ENCODE results near the gene RABGAP1L.
"Not testable (repeated sequence)": the region's sequence is repeated elsewhere in the genome, so short reads cannot be mapped to it uniquely, and the experiment has no call there.

The RABGAP1L gene

DNA sequence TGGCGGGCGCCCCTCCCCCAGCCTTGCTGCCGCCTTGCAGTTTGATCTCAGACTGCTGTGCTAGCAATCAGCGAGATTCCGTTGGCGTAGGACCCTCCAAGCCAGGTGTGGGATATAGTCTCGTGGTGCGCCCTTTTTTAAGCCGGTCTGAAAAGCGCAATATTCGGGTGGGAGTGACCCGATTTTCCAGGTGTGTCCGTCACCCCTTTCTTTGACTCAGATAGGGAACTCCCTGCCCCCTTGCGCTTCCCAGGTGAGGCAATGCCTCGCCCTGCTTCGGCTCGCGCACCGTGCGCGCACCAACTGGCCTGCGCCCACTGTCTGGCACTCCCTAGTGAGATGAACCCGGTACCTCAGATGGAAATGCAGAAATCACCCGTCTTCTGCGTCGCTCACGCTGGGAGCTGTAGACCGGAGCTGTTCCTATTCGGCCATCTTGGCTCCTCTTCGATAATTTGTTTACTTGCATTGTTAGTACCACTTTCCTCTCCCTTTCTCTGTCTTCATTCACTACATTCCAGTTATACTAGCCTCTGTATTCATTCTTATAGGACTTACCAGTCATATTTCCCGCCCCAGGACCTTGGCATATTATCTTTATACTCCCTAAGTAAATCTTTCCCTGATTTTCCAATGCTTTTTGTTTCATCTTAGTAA lies 79.7 kb downstream of the RABGAP1L start:
- DNase-seq (ENCODE audit: low read depth in 2 of 2, low spot score in 1 of 2), result not testable (repeated sequence)

GRCh38 chr1:174239541-174239940 lies 80.2 kb downstream of the RABGAP1L start:
- DNase-seq (ENCODE audit: low read depth in 2 of 2, low spot score in 1 of 2), result no peak

DNA sequence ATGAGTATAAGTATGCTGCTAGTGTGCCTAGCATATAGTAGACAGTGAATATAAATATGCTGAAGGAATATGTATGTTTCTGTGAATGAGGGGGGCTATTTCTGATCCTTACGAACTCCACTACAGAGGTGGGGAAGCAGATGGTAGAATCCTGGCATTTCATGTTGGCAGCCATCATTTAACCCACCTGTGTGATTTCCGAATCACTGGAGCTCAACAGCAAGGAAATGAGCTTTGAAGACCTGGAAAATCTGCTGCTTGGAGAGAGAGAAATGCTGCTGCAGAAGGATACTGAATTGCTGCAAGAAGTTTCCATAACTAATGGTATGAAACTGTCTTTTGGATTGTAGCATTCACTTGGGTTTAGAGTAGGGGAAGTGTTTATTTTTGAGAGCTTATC lies 83.5 kb downstream of the RABGAP1L start:
- no peak for DNase-seq (ENCODE audit: low read depth in 2 of 2, low spot score in 1 of 2)

DNA sequence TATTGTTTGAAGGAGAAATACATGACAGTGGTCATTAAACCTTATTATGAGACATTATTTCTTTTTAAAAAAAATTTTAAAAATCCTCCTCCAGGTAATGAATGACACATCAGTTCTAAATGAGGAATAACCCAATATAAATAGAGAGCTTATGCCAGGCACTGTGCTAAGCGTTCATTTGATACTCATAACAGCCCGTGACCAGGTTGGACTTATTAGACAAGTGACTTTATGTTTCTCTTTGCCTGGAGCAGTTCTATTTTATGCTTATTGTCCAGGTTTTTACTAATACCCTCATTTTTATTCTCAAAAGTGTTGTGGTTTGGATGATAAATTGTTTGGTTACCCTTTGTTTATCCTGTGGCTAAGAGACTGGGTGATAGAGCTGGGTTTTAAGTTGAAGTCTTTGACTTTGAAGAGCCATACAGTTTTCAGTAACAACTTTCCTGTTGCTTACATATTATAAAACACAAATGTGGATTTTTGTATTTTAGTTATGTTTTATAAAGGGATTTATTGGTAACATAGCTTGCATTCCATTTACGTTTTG lies 84.2 kb downstream of the RABGAP1L start:
- DNase-seq (ENCODE audit: low read depth in 2 of 2, low spot score in 1 of 2), result no peak

DNA sequence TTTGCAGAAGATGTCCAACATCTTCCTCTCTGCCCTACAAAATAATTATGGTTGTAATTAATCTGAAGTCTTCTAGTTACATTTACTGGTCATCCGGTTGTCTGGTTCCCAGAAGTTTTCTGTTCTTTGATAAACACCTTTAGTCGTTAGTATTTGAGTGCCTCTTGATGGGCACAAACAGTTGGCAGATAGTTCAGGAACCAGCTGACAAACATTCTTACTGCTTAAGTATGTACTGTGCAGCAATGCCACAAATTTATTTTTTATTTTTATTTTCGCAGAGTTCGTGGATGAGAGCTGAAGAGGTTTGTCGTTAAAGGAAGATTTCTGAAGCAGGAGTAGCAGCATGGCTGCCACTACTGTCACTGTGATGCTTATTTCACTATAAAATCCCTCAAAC lies 84.7 kb downstream of the RABGAP1L start:
- no peak for DNase-seq (ENCODE audit: low read depth in 2 of 2, low spot score in 1 of 2)

DNA sequence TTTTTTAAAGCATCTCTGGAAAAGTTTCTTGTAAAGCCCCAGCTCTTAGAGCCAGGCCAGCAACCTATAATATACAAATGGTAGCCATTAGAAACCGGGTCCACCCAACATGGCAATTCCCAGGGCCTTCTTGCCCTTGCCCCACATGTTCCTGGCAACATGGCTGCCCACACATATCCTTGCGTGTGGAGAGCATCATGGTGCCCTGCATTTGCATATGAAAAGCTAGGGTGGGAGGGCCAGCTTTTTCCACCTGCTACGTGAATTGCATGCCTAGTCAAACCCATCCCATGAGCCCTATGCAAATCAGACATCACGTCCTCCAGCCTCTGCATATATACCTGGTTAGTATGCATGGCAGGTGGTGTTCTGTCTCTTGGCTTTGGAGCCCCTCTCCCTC lies 88.2 kb downstream of the RABGAP1L start:
- no peak for DNase-seq (ENCODE audit: low read depth in 2 of 2, low spot score in 1 of 2)

DNA sequence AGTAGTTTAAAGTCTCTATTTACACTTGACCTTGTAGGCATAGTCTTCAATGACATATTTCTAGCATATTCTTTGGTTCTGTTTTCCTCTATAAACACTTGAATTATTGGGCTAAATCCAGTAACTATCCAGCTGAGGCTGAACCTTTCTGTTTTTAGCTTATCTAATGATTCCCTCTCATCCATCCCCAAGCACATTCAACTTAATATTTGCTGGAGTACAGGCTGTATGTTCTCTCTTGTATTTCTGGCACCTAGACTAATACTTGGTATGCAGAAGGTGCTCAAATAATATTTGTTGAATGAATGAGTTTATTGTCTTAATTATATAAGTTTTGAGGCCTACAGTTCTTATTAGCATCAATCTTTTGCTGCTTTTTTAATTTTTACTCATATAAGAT lies 88.7 kb downstream of the RABGAP1L start:
- no peak for DNase-seq (ENCODE audit: low read depth in 2 of 2, low spot score in 1 of 2)

DNA sequence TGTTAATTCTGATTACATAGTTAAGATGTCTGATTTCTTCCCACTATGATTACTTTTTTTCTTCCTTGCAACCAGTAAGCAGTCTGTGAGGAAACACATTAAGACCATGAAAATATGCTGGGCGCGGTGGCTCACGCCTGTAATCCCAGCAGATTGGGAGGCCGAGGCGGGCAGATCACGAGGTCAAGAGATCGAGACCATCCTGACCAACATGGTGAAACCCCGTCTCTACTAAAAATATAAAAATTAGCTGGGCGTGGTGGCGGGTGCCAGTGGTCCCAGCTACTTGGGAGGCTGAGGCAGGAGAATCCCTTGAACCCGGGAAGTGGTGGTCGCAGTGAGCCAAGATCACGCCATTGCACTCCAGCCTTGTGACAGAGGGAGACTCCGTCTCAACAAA lies 97.1 kb downstream of the RABGAP1L start:
- DNase-seq (ENCODE audit: low read depth in 2 of 2, low spot score in 1 of 2), result not testable (repeated sequence)

GRCh38 chr1:174258148-174258550 lies 98.8 kb downstream of the RABGAP1L start:
- DNase-seq (ENCODE audit: low read depth in 2 of 2, low spot score in 1 of 2), result peak in 1 of 2 donors; percentile 10

DNA sequence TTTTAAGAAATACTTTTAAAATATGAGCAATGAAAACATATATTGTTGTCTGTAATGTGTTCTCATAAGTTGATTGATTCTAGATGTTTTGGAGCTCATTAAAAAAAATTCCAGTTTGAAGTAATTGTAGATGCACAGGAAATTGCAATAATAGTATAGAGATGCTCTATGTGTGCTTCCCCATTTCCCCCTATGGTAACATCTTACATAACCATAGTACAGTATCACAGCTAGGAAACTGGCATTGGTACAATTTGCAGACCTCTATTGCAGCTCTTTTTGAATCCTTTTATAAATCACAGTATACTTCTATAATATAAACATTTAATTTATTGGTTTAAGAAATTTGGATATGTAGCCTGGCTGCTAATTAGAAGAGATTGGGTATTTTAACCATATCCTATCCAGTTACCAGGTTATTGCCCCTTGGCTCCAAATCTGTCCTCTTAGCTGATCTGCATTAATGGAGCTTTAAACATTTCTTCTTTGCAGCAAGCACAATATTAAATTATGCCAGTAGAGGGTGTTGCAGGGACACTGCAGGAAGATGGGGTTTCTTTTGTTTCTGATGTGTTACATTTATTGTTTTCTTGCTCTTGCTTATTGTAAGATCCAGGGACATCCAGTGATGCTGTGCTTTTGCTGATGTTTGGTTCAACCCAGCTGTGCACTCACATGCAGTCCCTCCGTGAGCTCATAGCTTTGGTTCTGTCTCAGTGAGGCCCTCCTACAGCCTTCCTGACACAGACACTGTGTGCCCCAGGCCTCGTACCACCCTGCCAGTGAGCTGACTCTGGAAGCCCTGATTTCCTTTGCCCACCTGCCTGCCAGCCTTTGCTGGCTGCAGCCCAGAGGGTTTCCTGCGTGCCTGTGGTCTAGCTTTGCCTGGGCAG lies 103.3 kb downstream of the RABGAP1L start:
- no peak for DNase-seq (ENCODE audit: low read depth in 2 of 2, low spot score in 1 of 2)

- DNase-seq (ENCODE audit: low read depth in 2 of 2, low spot score in 1 of 2), result no peak
Measured at GRCh38 chr1:174265282-174265681, 106.0 kb downstream of the RABGAP1L start.

- no peak for DNase-seq (ENCODE audit: low read depth in 2 of 2, low spot score in 1 of 2)
Measured at GRCh38 chr1:174266476-174266875, 107.2 kb downstream of the RABGAP1L start.

GRCh38 chr1:174266991-174267612 lies 107.8 kb downstream of the RABGAP1L start:
- no peak for DNase-seq (ENCODE audit: low read depth in 2 of 2, low spot score in 1 of 2)

- DNase-seq (ENCODE audit: low read depth in 2 of 2, low spot score in 1 of 2), result no peak
Measured at GRCh38 chr1:174269989-174270651, 110.8 kb downstream of the RABGAP1L start.

DNA sequence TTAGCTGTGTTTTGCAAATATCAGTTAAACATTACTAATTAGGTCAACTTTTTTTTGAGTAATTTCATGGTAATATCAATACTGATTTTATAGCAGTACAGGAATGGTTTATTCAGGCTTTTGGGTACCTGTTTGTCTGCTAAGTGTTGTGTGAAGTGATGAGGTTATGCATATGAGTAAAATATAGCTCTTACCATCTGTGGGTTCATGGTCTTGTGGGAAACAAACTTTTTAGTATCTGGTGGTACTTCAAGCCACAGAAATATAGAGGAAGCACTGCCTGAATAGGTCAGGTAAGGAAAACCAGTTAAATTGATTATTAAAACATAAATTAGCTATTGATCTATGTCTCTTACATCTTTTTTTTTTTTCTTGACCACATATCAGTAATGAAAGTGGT lies 113.9 kb downstream of the RABGAP1L start:
- no peak for DNase-seq (ENCODE audit: low read depth in 2 of 2, low spot score in 1 of 2)

DNA sequence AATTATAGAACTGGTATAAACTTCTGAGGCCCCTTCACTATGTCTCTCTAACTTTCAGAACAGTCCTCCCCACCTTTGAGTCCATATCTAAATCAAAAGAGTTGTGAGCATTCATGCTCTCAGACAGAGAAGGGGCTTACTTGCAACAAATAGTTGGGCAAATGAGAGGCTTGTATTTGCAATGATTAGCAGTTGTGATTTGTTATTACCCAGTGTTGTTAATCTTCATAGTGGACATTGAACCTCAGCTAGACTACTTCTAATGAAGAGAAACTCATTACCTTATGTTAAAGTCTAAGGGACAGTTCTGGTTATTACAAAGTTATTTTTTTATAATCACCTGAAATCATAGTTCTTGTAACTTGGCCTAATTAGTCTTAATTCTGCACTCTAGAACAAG lies 114.5 kb downstream of the RABGAP1L start:
- no peak for DNase-seq (ENCODE audit: low read depth in 2 of 2, low spot score in 1 of 2)

DNA sequence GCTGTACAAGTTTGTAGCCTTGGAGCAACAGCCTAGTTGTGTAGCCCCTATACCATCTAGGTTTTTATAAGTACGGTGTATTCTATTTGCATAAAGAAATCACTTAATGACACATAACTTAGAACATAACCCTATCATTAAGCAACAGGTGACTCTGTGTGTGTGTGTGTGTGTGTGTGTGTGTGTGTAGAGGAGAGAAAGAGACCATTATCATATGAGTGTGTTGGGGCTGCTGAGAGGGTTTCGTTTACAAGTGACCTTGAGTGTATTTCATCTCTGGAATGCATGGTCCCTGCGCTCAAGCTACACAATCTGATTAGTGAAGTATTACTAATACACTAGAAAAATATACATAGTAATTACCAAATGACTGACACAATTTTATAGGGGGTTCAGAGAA lies 115.1 kb downstream of the RABGAP1L start:
- DNase-seq (ENCODE audit: low read depth in 2 of 2, low spot score in 1 of 2), result no peak

DNA sequence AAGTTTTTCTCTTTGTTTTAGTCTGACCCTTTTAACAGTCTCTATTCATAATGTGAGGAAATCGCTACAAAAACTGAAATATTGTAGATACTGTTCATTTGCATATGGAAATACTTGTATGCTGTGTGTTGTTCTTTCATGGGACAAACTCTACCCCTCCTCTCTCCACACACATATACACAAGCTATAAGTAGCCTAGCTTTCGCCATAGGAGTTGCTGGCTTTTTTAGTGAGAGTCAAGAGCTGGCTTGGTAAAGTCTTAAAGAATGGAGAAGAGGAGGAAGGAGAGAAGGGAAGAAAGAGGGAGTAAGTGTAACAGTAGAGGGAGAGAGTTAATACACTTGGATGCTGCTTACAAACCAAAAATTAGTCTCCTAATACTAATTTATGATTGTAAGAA lies 115.6 kb downstream of the RABGAP1L start:
- no peak for DNase-seq (ENCODE audit: low read depth in 2 of 2, low spot score in 1 of 2)

GRCh38 chr1:174276087-174276486 lies 116.8 kb downstream of the RABGAP1L start:
- DNase-seq (ENCODE audit: low read depth in 2 of 2, low spot score in 1 of 2), result no peak

GRCh38 chr1:174284052-174284451 lies 124.7 kb downstream of the RABGAP1L start:
- DNase-seq (ENCODE audit: low read depth in 2 of 2, low spot score in 1 of 2), result no peak

- DNase-seq (ENCODE audit: low read depth in 2 of 2, low spot score in 1 of 2), result no peak
Measured at GRCh38 chr1:174286042-174286441, 126.7 kb downstream of the RABGAP1L start.
